Effector memory CD8-positive, alpha-beta T cell (primary cell): ENCODE data around the gene RAI1.

Experiments
- ATAC-seq: fragments of 150-1000 bp; cut with Tn5 transposase; replicated peaks from 2 replicates; pipeline ENCODE4 v1.10.0; 2021; ENCODE audit warnings: mild to moderate bottlenecking, moderate library complexity
- DNase-seq, 3 experiments: peaks; one replicate each; pipeline ENCODE4 v3.0.0; 2021
- H3K27ac Mint-ChIP-seq, 2 donors: one replicate each; pipeline ENCODE4 v1.8.0; 2022; ENCODE audit warnings: mild to moderate bottlenecking in 2 of 2, mixed read lengths in 2 of 2, moderate library complexity in 2 of 2
- H3K27me3 Mint-ChIP-seq, 2 donors: one replicate each; pipeline ENCODE4 v1.8.0; 2022; ENCODE audit warnings: mixed read lengths in 2 of 2
- H3K36me3 Mint-ChIP-seq: one replicate; pipeline ENCODE4 v1.8.0; 2022; ENCODE audit warnings: mild to moderate bottlenecking, moderate library complexity, mixed read lengths; ENCODE audit not compliant: insufficient read depth
- H3K4me1 Mint-ChIP-seq, 2 donors: one replicate each; pipeline ENCODE4 v1.8.0; 2022; ENCODE audit warnings: low read depth in 2 of 2, mixed read lengths in 2 of 2
- H3K4me3 Mint-ChIP-seq, 2 donors: one replicate each; pipeline ENCODE4 v1.8.0; 2022; ENCODE audit warnings: mild to moderate bottlenecking in 2 of 2, mixed read lengths in 2 of 2, moderate library complexity in 2 of 2
- H3K9me3 Mint-ChIP-seq, 2 donors: one replicate each; pipeline ENCODE4 v1.8.0; 2022; ENCODE audit warnings: mixed read lengths in 2 of 2

The RAI1 gene

GRCh38 chr17:17790637-17791464 lies 109.6 kb downstream of the RAI1 start:
- no peak for DNase-seq
- Mint-ChIP-seq H3K4me1 (peaks cover 24 to 27% of the 10 kb centered on the region in 2 donors), H3K36me3 (peaks cover 13% of the 10 kb centered on the region), H3K27me3 (no peaks in the 10 kb centered on the region), H3K9me3 (no peaks in the 10 kb centered on the region), H3K4me3 (no peak overlapping the region), H3K27ac (peak overlapping the region; percentile 88 to 95)
- ATAC-seq: no peak

GRCh38 chr17:17792037-17792550 lies 110.8 kb downstream of the RAI1 start:
- Mint-ChIP-seq H3K9me3 (no peaks in the 10 kb centered on the region), H3K4me3 (peak overlapping the region; percentile 67 to 77)

GRCh38 chr17:17792551-17793377 lies 111.5 kb downstream of the RAI1 start:
- Mint-ChIP-seq H3K4me3 (peak overlapping the region; percentile 67 to 77), H3K4me1 (peaks cover 24 to 27% of the 10 kb centered on the region in 2 donors), H3K27ac (peak overlapping the region; percentile 88 to 95), H3K36me3 (peaks cover 9% of the 10 kb centered on the region), H3K27me3 (no peaks in the 10 kb centered on the region), H3K9me3 (no peaks in the 10 kb centered on the region)
- ATAC-seq: peak; percentile 92
- peak; percentile 65 to 68 (median 68) for DNase-seq

More at GRCh38 chr17:17792037-17792550, 110.8 kb downstream of the RAI1 start:
- peaks cover 9% of the 10 kb centered on the region for H3K36me3 Mint-ChIP-seq
- ATAC-seq (no peak), DNase-seq (no peak)
- peaks cover 24 to 27% of the 10 kb centered on the region in 2 donors for H3K4me1 Mint-ChIP-seq
- H3K27me3 Mint-ChIP-seq: no peaks in the 10 kb centered on the region
- H3K27ac Mint-ChIP-seq: peak overlapping the region; percentile 88 to 95

- peak overlapping the region; percentile 67 to 77 for H3K4me3 Mint-ChIP-seq
- no peaks in the 10 kb centered on the region for H3K27me3 Mint-ChIP-seq
- no peaks in the 10 kb centered on the region for H3K9me3 Mint-ChIP-seq
- H3K4me1 Mint-ChIP-seq: peaks cover 24 to 27% of the 10 kb centered on the region in 2 donors
- peaks cover 9% of the 10 kb centered on the region for H3K36me3 Mint-ChIP-seq
- peak overlapping the region; percentile 88 to 95 for H3K27ac Mint-ChIP-seq
- DNase-seq (no peak), ATAC-seq (no peak)
Measured at GRCh38 chr17:17793378-17794214, 112.3 kb downstream of the RAI1 start.

GRCh38 chr17:17794382-17794781 lies 113.1 kb downstream of the RAI1 start:
- DNase-seq (no peak), ATAC-seq (no peak)
- Mint-ChIP-seq H3K4me1 (peaks cover 24 to 27% of the 10 kb centered on the region in 2 donors), H3K36me3 (peaks cover 9% of the 10 kb centered on the region), H3K9me3 (no peaks in the 10 kb centered on the region), H3K27me3 (no peaks in the 10 kb centered on the region), H3K27ac (peak overlapping the region; percentile 88 to 95), H3K4me3 (peak overlapping the region; percentile 67 to 77)

- Mint-ChIP-seq H3K4me3 (no peak overlapping the region), H3K9me3 (no peaks in the 10 kb centered on the region), H3K27ac (no peak overlapping the region), H3K4me1 (peaks cover 24% of the 10 kb centered on the region in 2 donors), H3K27me3 (no peaks in the 10 kb centered on the region), H3K36me3 (peaks cover 9% of the 10 kb centered on the region)
- DNase-seq: no peak
- no peak for ATAC-seq
Measured at GRCh38 chr17:17795296-17795695, 114.0 kb downstream of the RAI1 start.

- H3K36me3 Mint-ChIP-seq: peaks cover 9% of the 10 kb centered on the region
Measured at GRCh38 chr17:17795946-17796786, 114.9 kb downstream of the RAI1 start.

GRCh38 chr17:17796787-17797061 lies 115.5 kb downstream of the RAI1 start:
- no peak overlapping the region for H3K27ac Mint-ChIP-seq
- H3K9me3 Mint-ChIP-seq: no peaks in the 10 kb centered on the region

More at GRCh38 chr17:17795946-17796786, 114.9 kb downstream of the RAI1 start:
- Mint-ChIP-seq H3K27me3 (no peaks in the 10 kb centered on the region), H3K4me3 (no peak overlapping the region), H3K4me1 (peaks cover 24% of the 10 kb centered on the region in 2 donors), H3K9me3 (no peaks in the 10 kb centered on the region), H3K27ac (no peak overlapping the region)
- no peak for ATAC-seq
- no peak for DNase-seq

GRCh38 chr17:17797119-17797809 lies 116.0 kb downstream of the RAI1 start:
- ATAC-seq (no peak), DNase-seq (no peak)
- Mint-ChIP-seq H3K4me3 (no peak overlapping the region), H3K27me3 (no peaks in the 10 kb centered on the region), H3K36me3 (peaks cover 12% of the 10 kb centered on the region), H3K4me1 (peaks cover 16% of the 10 kb centered on the region in 2 donors), H3K9me3 (no peaks in the 10 kb centered on the region), H3K27ac (no peak overlapping the region)

More at GRCh38 chr17:17796787-17797061, 115.5 kb downstream of the RAI1 start:
- ATAC-seq (no peak), DNase-seq (no peak)
- Mint-ChIP-seq H3K4me1 (peaks cover 21% of the 10 kb centered on the region in 2 donors), H3K27me3 (no peaks in the 10 kb centered on the region), H3K4me3 (no peak overlapping the region), H3K36me3 (peaks cover 9% of the 10 kb centered on the region)

GRCh38 chr17:17798010-17798556 lies 116.8 kb downstream of the RAI1 start:
- peaks cover 13% of the 10 kb centered on the region for H3K36me3 Mint-ChIP-seq
- peaks cover 11% of the 10 kb centered on the region in 2 donors for H3K4me1 Mint-ChIP-seq
- no peaks in the 10 kb centered on the region for H3K9me3 Mint-ChIP-seq
- no peaks in the 10 kb centered on the region for H3K27me3 Mint-ChIP-seq
- no peak overlapping the region for H3K27ac Mint-ChIP-seq
- H3K4me3 Mint-ChIP-seq: no peak overlapping the region
- no peak for ATAC-seq
- DNase-seq: no peak

GRCh38 chr17:17798573-17799255 lies 117.5 kb downstream of the RAI1 start:
- peaks cover 12% of the 10 kb centered on the region for H3K36me3 Mint-ChIP-seq
- no peak overlapping the region for H3K4me3 Mint-ChIP-seq
- ATAC-seq (no peak), DNase-seq (no peak)
- H3K4me1 Mint-ChIP-seq: peaks cover 5% of the 10 kb centered on the region in 2 donors
- H3K27me3 Mint-ChIP-seq: no peaks in the 10 kb centered on the region
- no peaks in the 10 kb centered on the region for H3K9me3 Mint-ChIP-seq
- H3K27ac Mint-ChIP-seq: peak overlapping the region in 1 of 2 donors; percentile 10
